GM12873 (cell line): ENCODE data around the gene DRD4.

ENCODE experiments used
- TF ChIP-seq, protein P1 (sequence below): IDR thresholded peaks from 2 replicates; pipeline ENCODE4 v1.5.1; 2012; ENCODE audit warnings: low read depth, mild to moderate bottlenecking, moderate library complexity, low read length, control low read depth; ENCODE audit not compliant: insufficient read depth; ENCODE audit errors: missing control alignments

Gene DRD4

DNA sequence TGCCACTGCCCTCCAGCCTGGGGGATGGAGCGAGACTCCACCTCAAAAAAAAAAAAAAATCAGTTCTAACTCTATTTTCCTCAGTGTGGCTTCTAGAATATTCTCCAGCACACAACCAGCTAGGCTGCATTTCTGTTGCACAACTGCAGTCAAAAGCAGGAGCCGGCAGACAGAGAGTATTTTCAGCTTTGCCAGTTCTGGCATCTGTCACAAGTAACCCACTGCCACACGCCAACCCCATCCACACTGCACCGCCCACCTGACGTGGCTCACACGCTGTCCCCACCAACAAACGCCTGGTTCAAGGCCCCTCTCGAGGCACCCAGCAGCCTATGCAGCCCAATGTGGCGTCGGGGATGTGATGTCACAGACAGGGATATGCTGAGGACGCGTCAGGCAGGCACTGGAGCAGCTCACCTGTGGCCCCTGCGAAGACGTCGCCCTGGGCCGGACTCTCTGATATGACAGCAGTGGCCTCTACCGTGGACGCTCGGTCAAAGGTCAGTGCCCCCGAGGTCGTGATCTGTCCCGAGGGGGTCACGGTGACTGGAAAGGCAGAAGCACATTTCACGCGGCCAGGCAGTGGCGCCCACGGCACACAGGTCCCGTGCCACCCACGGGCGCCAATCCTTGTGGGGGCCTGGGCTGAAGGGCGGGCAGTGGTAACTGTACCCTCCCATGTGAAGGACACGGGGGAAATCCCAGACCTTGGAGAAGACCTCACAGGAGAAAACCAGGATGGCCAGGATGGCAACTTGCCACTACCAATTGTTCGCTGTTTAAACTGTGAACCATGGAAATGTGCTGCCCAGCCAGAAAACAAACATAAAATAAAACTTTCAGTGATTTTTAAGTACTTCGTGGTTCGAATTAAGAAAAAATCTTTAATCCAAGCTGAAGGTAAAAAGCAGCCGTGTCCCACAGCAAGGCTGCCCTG lies 42.5 kb downstream of the DRD4 start:
- TF ChIP-seq, protein P1, sequence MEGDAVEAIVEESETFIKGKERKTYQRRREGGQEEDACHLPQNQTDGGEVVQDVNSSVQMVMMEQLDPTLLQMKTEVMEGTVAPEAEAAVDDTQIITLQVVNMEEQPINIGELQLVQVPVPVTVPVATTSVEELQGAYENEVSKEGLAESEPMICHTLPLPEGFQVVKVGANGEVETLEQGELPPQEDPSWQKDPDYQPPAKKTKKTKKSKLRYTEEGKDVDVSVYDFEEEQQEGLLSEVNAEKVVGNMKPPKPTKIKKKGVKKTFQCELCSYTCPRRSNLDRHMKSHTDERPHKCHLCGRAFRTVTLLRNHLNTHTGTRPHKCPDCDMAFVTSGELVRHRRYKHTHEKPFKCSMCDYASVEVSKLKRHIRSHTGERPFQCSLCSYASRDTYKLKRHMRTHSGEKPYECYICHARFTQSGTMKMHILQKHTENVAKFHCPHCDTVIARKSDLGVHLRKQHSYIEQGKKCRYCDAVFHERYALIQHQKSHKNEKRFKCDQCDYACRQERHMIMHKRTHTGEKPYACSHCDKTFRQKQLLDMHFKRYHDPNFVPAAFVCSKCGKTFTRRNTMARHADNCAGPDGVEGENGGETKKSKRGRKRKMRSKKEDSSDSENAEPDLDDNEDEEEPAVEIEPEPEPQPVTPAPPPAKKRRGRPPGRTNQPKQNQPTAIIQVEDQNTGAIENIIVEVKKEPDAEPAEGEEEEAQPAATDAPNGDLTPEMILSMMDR: no peak

DNA sequence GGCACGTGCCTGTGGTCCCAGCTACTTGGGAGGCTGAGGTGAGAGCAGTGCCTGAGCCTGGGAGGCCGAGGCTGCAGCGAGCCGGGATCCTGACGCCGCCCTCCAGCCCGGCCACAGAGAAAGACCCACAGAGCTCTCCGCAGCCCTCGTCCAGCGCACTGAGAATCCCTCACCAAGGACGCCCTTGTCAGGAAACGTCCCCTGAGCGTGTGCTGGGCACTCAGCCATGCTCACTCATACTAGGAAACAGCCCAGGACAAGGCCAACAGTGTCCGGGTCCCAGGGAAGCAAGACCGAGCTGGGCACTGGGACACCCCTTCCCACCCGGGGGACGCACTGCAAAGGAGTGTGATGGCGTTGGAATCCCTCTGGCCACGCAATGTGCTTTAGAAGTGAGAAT lies 43.4 kb downstream of the DRD4 start:
- TF ChIP-seq, protein P1: no peak

GRCh38 chr11:680970-681369 lies 43.9 kb downstream of the DRD4 start:
- TF ChIP-seq, protein P1: no peak

DNA sequence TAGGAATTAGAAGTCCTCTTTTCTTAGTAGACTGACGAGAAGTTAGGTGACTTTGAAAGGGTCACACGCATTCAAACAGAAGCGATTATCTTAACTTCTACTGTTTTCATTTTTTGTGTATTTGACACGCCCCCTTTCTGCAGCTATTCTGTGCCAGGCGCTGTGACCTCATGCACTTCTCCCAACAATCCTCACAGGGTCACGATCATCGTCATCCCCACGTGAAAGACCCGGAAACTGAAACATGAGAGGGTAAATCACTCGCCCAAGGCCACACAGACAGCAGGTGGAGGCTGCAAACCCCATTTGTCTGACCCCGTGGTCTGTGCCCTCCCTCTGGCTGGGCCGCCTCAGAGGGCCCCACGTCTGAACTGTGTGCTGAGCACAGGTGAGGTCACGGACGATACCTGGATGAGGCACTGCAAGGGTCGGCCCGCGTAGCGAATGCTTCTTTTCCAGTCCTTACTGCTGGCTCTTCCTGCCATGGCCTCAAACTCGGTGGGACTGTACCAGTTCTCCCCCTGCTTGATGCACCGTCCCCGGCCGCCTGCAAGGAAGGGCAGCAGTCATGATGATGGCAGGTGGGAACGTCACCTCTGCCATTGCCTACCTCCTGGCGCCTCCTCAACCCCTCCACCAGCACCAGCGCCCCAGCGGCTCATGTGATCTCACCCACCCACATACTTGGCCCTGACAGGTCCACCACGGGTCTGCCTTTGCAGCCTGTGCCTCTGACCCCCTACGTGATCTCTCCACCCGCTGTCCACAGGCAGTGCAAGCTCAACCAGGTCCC lies 49.6 kb downstream of the DRD4 start:
- TF ChIP-seq, protein P1: no peak

- TF ChIP-seq, protein P1: no peak
Measured at GRCh38 chr11:687751-688150, 50.7 kb downstream of the DRD4 start.

- TF ChIP-seq, protein P1: no peak
Measured at GRCh38 chr11:688681-689080, 51.6 kb downstream of the DRD4 start.

DNA sequence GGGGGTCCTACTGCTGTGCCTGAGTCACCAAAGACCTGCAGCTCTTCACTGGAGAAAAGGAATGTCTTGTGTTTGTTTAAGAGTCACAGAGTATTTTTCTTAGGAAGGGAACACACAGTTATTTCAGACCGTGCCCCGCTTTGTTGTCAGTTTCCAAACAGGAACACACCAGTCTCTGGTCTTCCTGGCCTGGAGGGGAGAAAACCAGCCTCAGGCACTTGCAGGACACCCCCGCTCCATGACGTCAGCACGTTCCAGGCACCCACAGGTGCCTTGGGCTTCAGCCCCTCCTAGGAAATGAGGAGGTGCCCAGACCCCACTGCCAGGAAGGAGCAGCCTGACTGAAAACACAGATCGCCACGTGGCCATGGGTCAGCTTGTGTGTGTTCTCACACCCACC lies 52.6 kb downstream of the DRD4 start:
- TF ChIP-seq, protein P1: no peak
